HG03175 (cell line): ENCODE results near the gene GBGT1.
"Not testable (repeated sequence)": the region's sequence is repeated elsewhere in the genome, so short reads cannot be mapped to it uniquely, and the experiment has no call there.

Experiments
- ATAC-seq: cut with Tn5 transposase; IDR thresholded peaks from one replicate; pipeline ENCODE4 v1.9.1; 2021; ENCODE audit warnings: mild to moderate bottlenecking, moderate library complexity; ENCODE audit not compliant: unreplicated experiment

The GBGT1 gene

GRCh38 chr9:133163504-133164172 is at the start of gene GBGT1:
Gene GBGT1, minus strand, starts transcription at chr9:133163914. Its CDS starts 1,502 bp downstream, at chr9:133162412.
- ATAC-seq = no peak

GRCh38 chr9:133210609-133211008 is 46.9 kb upstream of the GBGT1 start:
- no peak for ATAC-seq

GRCh38 chr9:133210202-133210532 is 46.5 kb upstream of the GBGT1 start:
- ATAC-seq = no peak

GRCh38 chr9:133209327-133210201 is 45.9 kb upstream of the GBGT1 start:
- not testable (repeated sequence) for ATAC-seq

- ATAC-seq = not testable (repeated sequence)
Observed at GRCh38 chr9:133208880-133209300, 45.2 kb upstream of the GBGT1 start, which contains the start of gene OBP2B. Gene OBP2B, minus strand, starts transcription at chr9:133209250. Its CDS starts 51 bp downstream, at chr9:133209199.

- not testable (repeated sequence) for ATAC-seq
Observed at GRCh38 chr9:133208171-133208879, 44.6 kb upstream of the GBGT1 start.

DNA sequence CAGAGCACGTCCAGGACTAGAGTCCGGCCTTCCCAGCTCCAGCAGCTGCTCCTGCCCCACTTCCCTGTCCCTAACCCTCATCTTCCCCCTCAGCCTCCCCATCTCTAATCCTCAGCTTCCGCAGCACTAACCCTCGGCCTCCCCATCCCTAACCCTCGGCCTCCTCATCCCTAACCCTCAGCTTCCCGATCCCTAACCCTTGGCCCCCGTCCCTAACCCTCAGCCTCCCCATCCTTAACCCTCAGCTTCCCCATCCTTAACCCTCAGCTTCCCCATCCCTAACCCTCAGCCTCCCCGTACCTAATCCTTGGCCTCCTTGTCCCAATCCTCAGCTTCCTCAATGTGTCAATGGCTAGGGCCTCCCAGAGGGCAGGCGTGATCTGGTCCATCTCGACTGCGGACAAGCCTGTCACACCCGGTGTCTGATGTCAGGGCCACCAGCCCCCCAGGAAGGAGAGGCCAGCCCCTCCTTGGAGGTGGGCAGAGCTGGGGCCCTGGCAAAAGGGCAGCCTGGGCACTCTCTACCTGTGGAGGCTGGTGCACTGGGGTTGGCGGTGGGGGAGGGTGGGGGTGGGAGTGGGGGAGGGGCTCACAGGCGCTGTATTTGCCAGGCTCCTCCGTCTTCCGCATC is 43.9 kb upstream of the GBGT1 start:
- ATAC-seq = no peak

DNA sequence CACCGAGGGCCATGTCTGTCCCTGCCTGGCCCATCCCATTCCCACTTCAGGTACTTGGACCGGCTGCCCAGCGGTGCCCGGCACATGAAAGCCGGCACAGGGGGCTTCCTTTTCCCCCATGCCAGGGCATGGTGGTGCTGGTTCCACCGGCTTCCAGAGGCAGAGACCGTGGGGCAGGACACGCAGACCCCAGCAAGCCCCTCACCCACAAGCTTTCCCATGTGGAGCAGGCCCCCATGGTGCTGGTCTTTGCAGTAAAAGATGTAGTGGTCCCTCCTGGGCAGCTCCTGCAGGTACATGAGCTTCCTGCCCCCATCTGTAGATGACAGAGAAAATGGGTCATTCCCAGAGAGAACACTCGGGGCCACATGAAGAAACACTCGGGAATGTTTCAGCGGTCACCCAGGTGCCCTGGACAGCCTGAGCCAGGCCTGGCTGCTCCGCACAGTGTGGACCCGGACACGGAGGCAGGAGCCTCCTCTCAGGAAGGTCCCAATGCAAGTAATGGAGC is 43.4 kb upstream of the GBGT1 start:
- no peak for ATAC-seq

DNA sequence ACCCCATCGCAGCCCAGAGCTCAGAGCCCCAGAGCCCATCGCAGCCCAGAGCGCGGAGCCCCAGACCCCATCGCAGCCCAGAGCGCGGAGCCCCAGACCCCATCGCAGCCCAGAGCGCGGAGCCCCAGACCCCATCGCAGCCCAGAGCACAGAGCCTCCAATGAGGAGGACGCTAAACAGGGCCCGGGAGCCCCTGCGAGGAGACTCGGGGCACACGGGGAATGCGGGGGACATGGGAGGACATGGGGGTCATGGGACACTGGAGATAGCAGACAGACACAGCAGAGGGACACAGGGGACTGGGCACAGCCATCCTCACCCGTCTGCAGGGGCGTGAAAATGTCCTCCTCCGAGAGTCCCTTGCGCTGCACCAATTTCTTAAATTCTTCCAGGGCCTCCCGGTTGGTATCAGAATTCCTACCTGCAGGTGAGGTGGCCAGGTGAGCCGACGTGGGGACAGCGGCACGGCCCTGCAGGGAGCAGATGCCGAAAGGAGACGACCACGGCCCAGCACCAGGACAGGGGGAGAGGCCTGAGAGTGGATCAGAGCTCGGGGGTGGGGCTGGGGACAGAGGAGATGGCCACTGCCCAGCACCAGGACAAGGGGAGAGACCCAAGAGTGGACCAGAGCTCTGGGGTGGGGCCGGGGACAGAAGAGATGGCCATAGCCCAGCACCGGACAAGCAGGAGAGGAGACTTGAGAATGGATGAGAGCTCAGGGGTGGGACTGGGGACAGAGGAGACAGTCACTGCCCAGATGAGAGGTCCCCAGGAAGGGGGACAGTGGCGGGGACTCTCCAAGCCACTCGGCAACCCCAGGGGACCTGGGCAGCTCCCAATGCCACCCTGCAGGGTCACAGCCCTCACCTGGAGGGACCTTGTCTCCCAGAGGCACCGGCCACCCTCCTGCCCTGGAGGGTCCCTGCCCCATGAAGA is 42.5 kb upstream of the GBGT1 start:
- no peak for ATAC-seq

DNA sequence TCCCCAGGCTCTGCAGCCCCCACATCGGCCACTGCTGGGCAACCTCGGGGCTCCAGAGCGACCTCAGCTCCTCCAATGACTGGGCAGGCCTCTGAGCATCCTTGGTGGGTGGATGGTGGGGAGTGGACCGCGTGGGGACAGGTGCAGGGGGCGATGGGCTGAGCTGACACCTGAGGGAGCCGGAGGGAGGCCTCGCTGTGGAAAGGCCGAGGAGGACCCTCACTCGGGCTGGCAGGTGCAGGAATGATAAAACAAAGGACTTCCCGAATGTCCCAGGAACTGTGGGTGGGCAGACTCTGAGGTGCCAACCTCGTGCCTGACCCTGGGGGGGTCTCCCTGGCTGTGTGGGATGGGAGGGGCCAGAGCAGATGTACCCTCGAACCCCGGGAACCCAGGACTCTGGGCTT is 41.8 kb upstream of the GBGT1 start:
- not testable (repeated sequence) for ATAC-seq

- ATAC-seq = no peak
Observed at GRCh38 chr9:133204993-133205336, 41.3 kb upstream of the GBGT1 start.

GRCh38 chr9:133204335-133204992 is 40.8 kb upstream of the GBGT1 start:
- no peak for ATAC-seq

- ATAC-seq = no peak
Observed at GRCh38 chr9:133203506-133204075, 39.9 kb upstream of the GBGT1 start.

GRCh38 chr9:133202688-133203453 is 39.2 kb upstream of the GBGT1 start:
- ATAC-seq = no peak

GRCh38 chr9:133202145-133202513 is 38.4 kb upstream of the GBGT1 start:
- ATAC-seq = no peak

GRCh38 chr9:133201424-133202144 is 37.9 kb upstream of the GBGT1 start:
- no peak for ATAC-seq

DNA sequence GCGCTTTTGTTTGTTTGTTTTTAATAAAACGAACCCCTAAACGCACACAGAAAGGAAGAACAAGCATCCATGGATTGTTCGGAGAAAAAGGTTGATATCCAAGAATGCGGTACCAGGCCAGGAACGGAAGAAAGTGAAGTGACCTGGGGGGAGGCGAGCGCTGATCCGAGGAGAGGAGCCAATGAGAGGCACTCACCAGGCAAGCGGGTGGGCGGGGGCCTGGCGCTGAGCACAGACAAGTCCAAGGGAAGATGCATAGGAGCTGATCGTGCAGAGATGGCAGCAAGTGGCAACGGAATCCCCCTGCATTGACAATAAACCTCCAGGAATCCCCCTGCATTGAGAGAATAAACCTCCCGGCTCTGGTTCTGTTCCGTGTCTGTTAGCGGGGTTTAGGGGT is 36.9 kb upstream of the GBGT1 start:
- ATAC-seq = no peak
